ENCODE measurements around the gene FAM181B. TPM values are rescaled to one million over a fixed set of nuclear protein-coding genes. Genes with fewer than 3 reads are reported as not detected.

FAM181B gene
- total RNA-seq, 1 donor from 2014 or later = 1.0 TPM

- Mint-ChIP-seq H3K4me1 (ENCODE audit: unreplicated experiment) (peaks cover 6% of the 10 kb centered on the region), H3K9me3 (ENCODE audit: unreplicated experiment) (no peaks in the 10 kb centered on the region), H3K27ac (ENCODE audit: unreplicated experiment) (no peak overlapping the region), H3K36me3 (ENCODE audit: low read depth, unreplicated experiment) (peaks cover 7% of the 10 kb centered on the region), H3K27me3 (ENCODE audit: unreplicated experiment) (peaks cover 20% of the 10 kb centered on the region), H3K4me3 (ENCODE audit: unreplicated experiment) (no peak overlapping the region)
- DNase-seq (ENCODE audit: low spot score) = no peak
- TF ChIP-seq, protein P1, sequence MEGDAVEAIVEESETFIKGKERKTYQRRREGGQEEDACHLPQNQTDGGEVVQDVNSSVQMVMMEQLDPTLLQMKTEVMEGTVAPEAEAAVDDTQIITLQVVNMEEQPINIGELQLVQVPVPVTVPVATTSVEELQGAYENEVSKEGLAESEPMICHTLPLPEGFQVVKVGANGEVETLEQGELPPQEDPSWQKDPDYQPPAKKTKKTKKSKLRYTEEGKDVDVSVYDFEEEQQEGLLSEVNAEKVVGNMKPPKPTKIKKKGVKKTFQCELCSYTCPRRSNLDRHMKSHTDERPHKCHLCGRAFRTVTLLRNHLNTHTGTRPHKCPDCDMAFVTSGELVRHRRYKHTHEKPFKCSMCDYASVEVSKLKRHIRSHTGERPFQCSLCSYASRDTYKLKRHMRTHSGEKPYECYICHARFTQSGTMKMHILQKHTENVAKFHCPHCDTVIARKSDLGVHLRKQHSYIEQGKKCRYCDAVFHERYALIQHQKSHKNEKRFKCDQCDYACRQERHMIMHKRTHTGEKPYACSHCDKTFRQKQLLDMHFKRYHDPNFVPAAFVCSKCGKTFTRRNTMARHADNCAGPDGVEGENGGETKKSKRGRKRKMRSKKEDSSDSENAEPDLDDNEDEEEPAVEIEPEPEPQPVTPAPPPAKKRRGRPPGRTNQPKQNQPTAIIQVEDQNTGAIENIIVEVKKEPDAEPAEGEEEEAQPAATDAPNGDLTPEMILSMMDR (IDR thresholded peaks at IDR 0.05; ENCODE audit: unreplicated experiment) = no peak
Measured at GRCh38 chr11:82730286-82730685, 3.4 kb downstream of the FAM181B start.

GRCh38 chr11:82724026-82724425 is 9.6 kb downstream of the FAM181B start:
- peaks cover 2% of the 10 kb centered on the region for H3K27me3 Mint-ChIP-seq (ENCODE audit: unreplicated experiment)
- TF ChIP-seq, protein P1 (IDR thresholded peaks at IDR 0.05; ENCODE audit: unreplicated experiment) = no peak
- H3K36me3 Mint-ChIP-seq (ENCODE audit: low read depth, unreplicated experiment) = no peaks in the 10 kb centered on the region
- peaks cover 12% of the 10 kb centered on the region for H3K4me1 Mint-ChIP-seq (ENCODE audit: unreplicated experiment)
- no peak for DNase-seq (ENCODE audit: low spot score)
- H3K4me3 Mint-ChIP-seq (ENCODE audit: unreplicated experiment) = no peak overlapping the region
- no peak overlapping the region for H3K27ac Mint-ChIP-seq (ENCODE audit: unreplicated experiment)
- H3K9me3 Mint-ChIP-seq (ENCODE audit: unreplicated experiment) = no peaks in the 10 kb centered on the region

DNA sequence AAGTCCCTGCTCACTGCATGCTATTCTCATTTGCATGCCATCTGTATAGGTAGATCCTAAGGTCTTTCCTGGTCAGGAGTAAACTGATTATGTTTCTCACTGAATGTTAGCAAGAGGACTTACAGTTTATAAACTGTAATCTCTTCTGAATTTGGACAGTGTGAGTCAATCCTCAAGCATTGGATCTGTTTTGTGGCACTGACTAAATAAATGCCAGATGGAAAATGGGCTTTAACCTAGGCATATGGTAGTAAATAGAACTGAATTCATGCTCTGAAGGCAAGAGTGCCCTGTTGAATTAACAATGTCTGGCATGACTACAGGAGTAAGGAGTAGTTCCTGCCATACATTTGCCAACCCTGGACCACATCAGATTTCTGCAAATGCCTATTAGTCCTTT is 11.4 kb downstream of the FAM181B start:
- DNase-seq (ENCODE audit: low spot score) = no peak
- H3K27me3 Mint-ChIP-seq (ENCODE audit: unreplicated experiment) = no peaks in the 10 kb centered on the region
- H3K9me3 Mint-ChIP-seq (ENCODE audit: unreplicated experiment) = no peaks in the 10 kb centered on the region
- TF ChIP-seq, protein P1 (IDR thresholded peaks at IDR 0.05; ENCODE audit: unreplicated experiment) = no peak
- H3K36me3 Mint-ChIP-seq (ENCODE audit: low read depth, unreplicated experiment) = no peaks in the 10 kb centered on the region
- no peak overlapping the region for H3K27ac Mint-ChIP-seq (ENCODE audit: unreplicated experiment)
- H3K4me1 Mint-ChIP-seq (ENCODE audit: unreplicated experiment) = peaks cover 12% of the 10 kb centered on the region
- H3K4me3 Mint-ChIP-seq (ENCODE audit: unreplicated experiment) = no peak overlapping the region

GRCh38 chr11:82720267-82721065 is 13.2 kb downstream of the FAM181B start:
- Mint-ChIP-seq H3K36me3 (ENCODE audit: low read depth, unreplicated experiment) (no peaks in the 10 kb centered on the region), H3K27me3 (ENCODE audit: unreplicated experiment) (no peaks in the 10 kb centered on the region), H3K4me1 (ENCODE audit: unreplicated experiment) (peaks cover 12% of the 10 kb centered on the region), H3K27ac (ENCODE audit: unreplicated experiment) (no peak overlapping the region), H3K9me3 (ENCODE audit: unreplicated experiment) (no peaks in the 10 kb centered on the region), H3K4me3 (ENCODE audit: unreplicated experiment) (no peak overlapping the region)
- TF ChIP-seq, protein P1 (IDR thresholded peaks at IDR 0.05; ENCODE audit: unreplicated experiment) = no peak
- no peak for DNase-seq (ENCODE audit: low spot score)

- H3K36me3 Mint-ChIP-seq (ENCODE audit: low read depth, unreplicated experiment) = no peaks in the 10 kb centered on the region
- H3K27me3 Mint-ChIP-seq (ENCODE audit: unreplicated experiment) = no peaks in the 10 kb centered on the region
- peaks cover 12% of the 10 kb centered on the region for H3K4me1 Mint-ChIP-seq (ENCODE audit: unreplicated experiment)
- no peaks in the 10 kb centered on the region for H3K9me3 Mint-ChIP-seq (ENCODE audit: unreplicated experiment)
- H3K27ac Mint-ChIP-seq (ENCODE audit: unreplicated experiment) = no peak overlapping the region
- no peak overlapping the region for H3K4me3 Mint-ChIP-seq (ENCODE audit: unreplicated experiment)
- TF ChIP-seq, protein P1 (IDR thresholded peaks at IDR 0.05; ENCODE audit: unreplicated experiment) = no peak
- DNase-seq (ENCODE audit: low spot score) = no peak
Measured at GRCh38 chr11:82719361-82720105, 14.1 kb downstream of the FAM181B start.

Measured in endothelial cell (in vitro differentiated cells).